ENCODE data around the gene POLD1. TPM values are rescaled to one million over a fixed set of nuclear protein-coding genes. Genes with fewer than 3 reads are reported as not detected.

POLD1 gene
- polyA plus RNA-seq, 1 experiment: 5.1 TPM

- ChIA-PET POLR2A (interaction anchor here (0.6 kb wide), 1 partner anchor 15 kb away, joined by 3 read pairs; the partner anchor contains the start of gene NR1H2), CTCF (interaction anchor here (0.6 to 1.4 kb wide), 3 partner anchors 54 to 118 kb away, joined by 3 read pairs; no protein-coding TSS in a partner anchor)
- no peak overlapping the region for H3K4me3 ChIP-seq (ENCODE audit: low read depth, low read length)
- H3K27me3 ChIP-seq (ENCODE audit: control insufficient read depth, insufficient read depth, low read length): no peaks in the 10 kb centered on the region
- DNase-seq (ENCODE audit: low read depth, low spot score): no peak
- TF ChIP-seq CTCF (IDR thresholded peaks at IDR 0.05; ENCODE audit: low read depth, low read length): no peak
- H3K27ac ChIP-seq (ENCODE audit: low read depth, low read length): no peak overlapping the region
- H3K9me3 ChIP-seq (ENCODE audit: control insufficient read depth, insufficient read depth, low read length): peaks cover 9% of the 10 kb centered on the region
Observed at GRCh38 chr19:50361290-50362029, 22.7 kb upstream of the POLD1 start.

GRCh38 chr19:50362030-50362412 is 22.1 kb upstream of the POLD1 start:
- Histone ChIP-seq H3K9me3 (ENCODE audit: control insufficient read depth, insufficient read depth, low read length) (peaks cover 9% of the 10 kb centered on the region), H3K27me3 (ENCODE audit: control insufficient read depth, insufficient read depth, low read length) (no peaks in the 10 kb centered on the region), H3K27ac (ENCODE audit: low read depth, low read length) (no peak overlapping the region), H3K4me3 (ENCODE audit: low read depth, low read length) (no peak overlapping the region)
- DNase-seq (ENCODE audit: low read depth, low spot score): no peak
- ChIA-PET CTCF (interaction anchor here (0.9 to 1.4 kb wide), 3 partner anchors 53 to 195 kb away, joined by 3 to 4 read pairs (median 3); no protein-coding TSS in a partner anchor), POLR2A (no interaction called here)
- TF ChIP-seq CTCF (IDR thresholded peaks at IDR 0.05; ENCODE audit: low read depth, low read length): no peak

- no peak for TF ChIP-seq CTCF (IDR thresholded peaks at IDR 0.05; ENCODE audit: low read depth, low read length)
- no peaks in the 10 kb centered on the region for H3K27me3 ChIP-seq (ENCODE audit: control insufficient read depth, insufficient read depth, low read length)
- H3K27ac ChIP-seq (ENCODE audit: low read depth, low read length): no peak overlapping the region
- DNase-seq (ENCODE audit: low read depth, low spot score): no peak
- CTCF ChIA-PET: interaction anchor here (0.6 to 1.4 kb wide), 3 partner anchors 117 to 362 kb away, joined by 3 to 4 read pairs (median 3); no protein-coding TSS in a partner anchor
- POLR2A ChIA-PET: no interaction called here
- H3K4me3 ChIP-seq (ENCODE audit: low read depth, low read length): no peak overlapping the region
- peaks cover 3% of the 10 kb centered on the region for H3K9me3 ChIP-seq (ENCODE audit: control insufficient read depth, insufficient read depth, low read length)
Observed at GRCh38 chr19:50362656-50363424, 21.3 kb upstream of the POLD1 start.

- CTCF ChIA-PET: interaction anchor here (0.6 to 1.0 kb wide), 2 partner anchors 8 to 23 kb away, joined by 3 read pairs; no protein-coding TSS in a partner anchor
- Histone ChIP-seq H3K27ac (ENCODE audit: low read depth, low read length) (no peak within 1 kb of the TSS), H3K27me3 (ENCODE audit: control insufficient read depth, insufficient read depth, low read length) (no peaks in the 10 kb centered on the region), H3K9me3 (ENCODE audit: control insufficient read depth, insufficient read depth, low read length) (no peaks in the 10 kb centered on the region), H3K4me3 (ENCODE audit: low read depth, low read length) (no peak within 1 kb of the TSS)
- no peak for TF ChIP-seq CTCF (IDR thresholded peaks at IDR 0.05; ENCODE audit: low read depth, low read length)
- DNase-seq (ENCODE audit: low read depth, low spot score): no peak
- POLR2A ChIA-PET: no interaction called here
Observed at GRCh38 chr19:50365434-50366306, 18.5 kb upstream of the POLD1 start, which contains the start of gene NAPSA. NAPSA (minus strand) TSS chr19:50365639; CDS start chr19:50365621, 18 bp downstream.

Measured in AG04450 (cell line).